ENCODE measurements around the gene VTI1A. TPM values are rescaled to one million over a fixed set of nuclear protein-coding genes. Genes with fewer than 3 reads are reported as not detected.

VTI1A gene
- total and polyA plus RNA-seq, 9 of the 15 experiments (the other 6 are each of a cell fraction or from before 2014, with no cell fraction given) = 9.3 to 21.4 (median 16.0) TPM

DNA sequence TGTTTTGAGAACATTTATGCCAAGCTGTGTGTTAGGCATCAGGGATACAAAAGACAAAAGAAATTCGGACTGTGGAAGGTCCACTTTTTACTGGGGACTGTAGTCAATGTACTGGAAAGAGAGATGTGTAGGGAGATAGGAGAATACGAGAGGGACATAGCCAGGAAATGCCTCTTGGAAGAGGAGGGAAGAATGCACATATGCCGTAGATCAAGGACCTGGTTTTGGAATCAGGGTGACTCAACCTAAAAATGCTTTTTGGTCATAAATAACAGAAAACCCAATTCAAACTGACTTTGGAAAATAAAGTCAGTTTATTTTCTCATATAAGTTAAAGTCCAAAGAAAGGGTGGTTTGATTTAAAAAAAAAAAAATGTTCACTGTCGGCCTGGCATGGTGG is 362.7 kb downstream of the VTI1A start:
- no peak for FAIRE-seq
- H3K27me3 ChIP-seq (ENCODE audit: control insufficient read depth in 2 of 2, insufficient read depth in 2 of 2, low read length in 2 of 2) = no peaks in the 10 kb centered on the region
- no peak for DNase-seq (ENCODE audit: extremely low read depth in 1 of 4, low spot score in 3 of 4)
- H3K36me3 ChIP-seq (ENCODE audit: control insufficient read depth, insufficient read depth, low read length) = no peaks in the 10 kb centered on the region
- H3K9ac ChIP-seq (ENCODE audit: insufficient read depth in 1 of 2, low read depth in 2 of 2, low read length in 2 of 2) = no peak overlapping the region
- TF ChIP-seq FOXP1 (CRISPR knock-in tag; IDR thresholded peaks at IDR 0.05) = no peak
- no peak for TF ChIP-seq DNMT1 (IDR thresholded peaks at IDR 0.05)
- TF ChIP-seq HDGF (IDR thresholded peaks at IDR 0.05) = no peak
- TF ChIP-seq, protein P1, sequence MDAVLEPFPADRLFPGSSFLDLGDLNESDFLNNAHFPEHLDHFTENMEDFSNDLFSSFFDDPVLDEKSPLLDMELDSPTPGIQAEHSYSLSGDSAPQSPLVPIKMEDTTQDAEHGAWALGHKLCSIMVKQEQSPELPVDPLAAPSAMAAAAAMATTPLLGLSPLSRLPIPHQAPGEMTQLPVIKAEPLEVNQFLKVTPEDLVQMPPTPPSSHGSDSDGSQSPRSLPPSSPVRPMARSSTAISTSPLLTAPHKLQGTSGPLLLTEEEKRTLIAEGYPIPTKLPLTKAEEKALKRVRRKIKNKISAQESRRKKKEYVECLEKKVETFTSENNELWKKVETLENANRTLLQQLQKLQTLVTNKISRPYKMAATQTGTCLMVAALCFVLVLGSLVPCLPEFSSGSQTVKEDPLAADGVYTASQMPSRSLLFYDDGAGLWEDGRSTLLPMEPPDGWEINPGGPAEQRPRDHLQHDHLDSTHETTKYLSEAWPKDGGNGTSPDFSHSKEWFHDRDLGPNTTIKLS (IDR thresholded peaks at IDR 0.05; ENCODE audit: borderline replicate concordance, low read depth) = no peak
- no peak for TF ChIP-seq SMARCE1 (IDR thresholded peaks at IDR 0.05)
- TF ChIP-seq ZNF146 (CRISPR knock-in tag; IDR thresholded peaks at IDR 0.05; ENCODE audit: unreplicated experiment) = no peak
- no peak for TF ChIP-seq SRSF7 (optimal IDR thresholded peaks at IDR 0.05; ENCODE audit: low read depth, low read length)
- TF ChIP-seq, protein P2, sequence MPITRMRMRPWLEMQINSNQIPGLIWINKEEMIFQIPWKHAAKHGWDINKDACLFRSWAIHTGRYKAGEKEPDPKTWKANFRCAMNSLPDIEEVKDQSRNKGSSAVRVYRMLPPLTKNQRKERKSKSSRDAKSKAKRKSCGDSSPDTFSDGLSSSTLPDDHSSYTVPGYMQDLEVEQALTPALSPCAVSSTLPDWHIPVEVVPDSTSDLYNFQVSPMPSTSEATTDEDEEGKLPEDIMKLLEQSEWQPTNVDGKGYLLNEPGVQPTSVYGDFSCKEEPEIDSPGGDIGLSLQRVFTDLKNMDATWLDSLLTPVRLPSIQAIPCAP (CRISPR knock-in tag; IDR thresholded peaks at IDR 0.05; ENCODE audit: borderline replicate concordance) = no peak
- TF ChIP-seq ZNF184 (CRISPR knock-in tag; IDR thresholded peaks at IDR 0.05) = no peak
- TF ChIP-seq, protein P3, sequence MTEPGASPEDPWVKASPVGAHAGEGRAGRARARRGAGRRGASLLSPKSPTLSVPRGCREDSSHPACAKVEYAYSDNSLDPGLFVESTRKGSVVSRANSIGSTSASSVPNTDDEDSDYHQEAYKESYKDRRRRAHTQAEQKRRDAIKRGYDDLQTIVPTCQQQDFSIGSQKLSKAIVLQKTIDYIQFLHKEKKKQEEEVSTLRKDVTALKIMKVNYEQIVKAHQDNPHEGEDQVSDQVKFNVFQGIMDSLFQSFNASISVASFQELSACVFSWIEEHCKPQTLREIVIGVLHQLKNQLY (CRISPR knock-in tag; conservative IDR thresholded peaks at IDR 0.05) = no peak
- no peak for TF ChIP-seq ZFPM2 (CRISPR knock-in tag; IDR thresholded peaks at IDR 0.05)
- TF ChIP-seq ZNF830 (CRISPR knock-in tag; IDR thresholded peaks at IDR 0.05) = no peak
- no peak for TF ChIP-seq RCOR1 (IDR thresholded peaks at IDR 0.05; ENCODE audit: borderline replicate concordance in 1 of 2, low read depth in 2 of 2, low read length in 2 of 2)
- TF ChIP-seq NUFIP1 (IDR thresholded peaks at IDR 0.05; ENCODE audit: partially characterized antibody) = no peak
- intact Hi-C loops (cut with micrococcal nuclease) (no loop called here), in situ Hi-C loops (cut with MboI) (no loop called here)
- POLR2A ChIA-PET = no interaction called here
- no peaks in the 10 kb centered on the region for H3K9me1 ChIP-seq (ENCODE audit: control insufficient read depth, insufficient read depth, low read length)
- no TSS peak for BruUV-seq (replicated peaks)
- no peaks in the 10 kb centered on the region for H3K79me2 ChIP-seq (ENCODE audit: control insufficient read depth, insufficient read depth, low read length)
- no peaks in the 10 kb centered on the region for H3K9me3 ChIP-seq (replicated peaks; ENCODE audit: control insufficient read depth, insufficient read depth, low read depth, low read length)
- no peak for ATAC-seq
- H3K4me2 ChIP-seq (ENCODE audit: insufficient read depth, low read length) = no peak overlapping the region
- H3K27ac ChIP-seq (ENCODE audit: extremely low read depth, low read depth, low read length) = no peak overlapping the region
- H2AFZ ChIP-seq (ENCODE audit: low read depth, low read length) = no peak overlapping the region
- WGBS (ENCODE audit: insufficient coverage, low coverage, missing lambda C conversion rate) = 50% methylated on average over 3 of the region's 4 CpGs
- H3K4me3 ChIP-seq = no peak overlapping the region
- H3K4me1 ChIP-seq (replicated peaks in 1 of 2; ENCODE audit: control insufficient read depth in 2 of 2, insufficient read depth in 2 of 2, low read length in 2 of 2) = no peaks in the 10 kb centered on the region; a peak in 1 of 5 replicates
- no peaks in the 10 kb centered on the region for H4K20me1 ChIP-seq (replicated peaks; ENCODE audit: control insufficient read depth, insufficient read depth, low read length)
- CTCF ChIA-PET (ENCODE audit: low intra/inter-chr PET ratio) = no interaction called here

All from K562 (cell line).